ENCODE measurements around the gene SFN.

- TF ChIP-seq CTCF (IDR thresholded peaks at IDR 0.05) (no peak), POLR2A (IDR thresholded peaks at IDR 0.05; ENCODE audit: low read length) (no peak), CEBPB (IDR thresholded peaks at IDR 0.05) (no peak), MAX (IDR thresholded peaks at IDR 0.05) (no peak), ELK1 (IDR thresholded peaks at IDR 0.05; ENCODE audit: low read depth, low read length) (no peak), RNF2 (IDR thresholded peaks at IDR 0.05; ENCODE audit: borderline replicate concordance, low read depth) (no peak), MYC (IDR thresholded peaks at IDR 0.05; ENCODE audit: borderline replicate concordance, low read length) (no peak)
Observed at GRCh38 chr1:26848499-26848898, 14.4 kb upstream of the SFN start.
